ENCODE measurements around the gene OTUD1. TPM values are rescaled to one million over a fixed set of nuclear protein-coding genes. Genes with fewer than 3 reads are reported as not detected.

The OTUD1 gene
- polyA plus RNA-seq, 3 donors, result 18.8 to 81.0 (median 24.5) TPM

GRCh38 chr10:23390809-23391208 is 48.1 kb upstream of the OTUD1 start:
- no peak overlapping the region for H3K9ac ChIP-seq (ENCODE audit: insufficient read depth, low read length, poor library complexity, severe bottlenecking)
- peaks cover 3 to 8% of the 10 kb centered on the region in 2 donors for H3K4me1 ChIP-seq (ENCODE audit: control insufficient read depth in 1 of 2, insufficient read depth in 2 of 2, low read length in 2 of 2)
- peaks cover 1 to 11% (median 6%) of the 10 kb centered on the region in 7 donors for H3K9me3 Mint-ChIP-seq
- H3K27me3 ChIP-seq (ENCODE audit: control insufficient read depth in 2 of 2, insufficient read depth in 2 of 2, low read length in 2 of 2), result no peaks in the 10 kb centered on the region
- no peak overlapping the region for H3K27ac Mint-ChIP-seq
- TF ChIP-seq CTCF (IDR thresholded peaks at IDR 0.05), result no peak
- peaks cover 9% of the 10 kb centered on the region for H3K4me1 Mint-ChIP-seq
- H3K36me3 ChIP-seq (replicated peaks in 1 of 2; ENCODE audit: control insufficient read depth in 1 of 2, insufficient read depth in 2 of 2, low read length in 2 of 2), result no peaks in the 10 kb centered on the region
- no peaks in the 10 kb centered on the region for H4K20me1 ChIP-seq (ENCODE audit: insufficient read depth, low read length)
- no peak overlapping the region for H3K4me3 Mint-ChIP-seq
- DNase-seq, result no peak
- peaks cover 0 to 7% (median 7%) of the 10 kb centered on the region in 3 donors for H3K27me3 Mint-ChIP-seq (ENCODE audit: low read depth in 3 of 3)
- no peaks in the 10 kb centered on the region for H3K79me2 ChIP-seq (ENCODE audit: insufficient read depth, low read length)
- WGBS (ENCODE audit: insufficient coverage), result 87% methylated on average over 3 of the region's 4 CpGs
- intact Hi-C loops (cut with micrococcal nuclease), result no loop called here
- H3K9me3 ChIP-seq (replicated peaks in 1 of 2; ENCODE audit: control insufficient read depth in 1 of 2, insufficient read depth in 1 of 2, low read length in 2 of 2), result no peaks in the 10 kb centered on the region
- H3K36me3 Mint-ChIP-seq, result no peaks in the 10 kb centered on the region
- no peak overlapping the region for H3K4me3 ChIP-seq (replicated peaks in 1 of 3; ENCODE audit: low read depth in 2 of 3, low read length in 3 of 3)
- H2AFZ ChIP-seq (ENCODE audit: insufficient read depth, low read depth, low read length, poor library complexity, severe bottlenecking), result no peak overlapping the region
- no peak overlapping the region for H3K27ac ChIP-seq (ENCODE audit: low read depth in 1 of 2, low read length in 2 of 2)
- no peak overlapping the region for H3K4me2 ChIP-seq (replicated peaks; ENCODE audit: extremely low read depth, low read length, poor library complexity, severe bottlenecking)

GRCh38 chr10:23391821-23392220 is 47.1 kb upstream of the OTUD1 start:
- Mint-ChIP-seq H3K27me3 (ENCODE audit: low read depth in 3 of 3) (peaks cover 0 to 7% (median 7%) of the 10 kb centered on the region in 3 donors), H3K9me3 (peaks cover 1 to 16% (median 6%) of the 10 kb centered on the region in 7 donors), H3K4me1 (peaks cover 9% of the 10 kb centered on the region), H3K36me3 (no peaks in the 10 kb centered on the region), H3K27ac (no peak overlapping the region), H3K4me3 (no peak overlapping the region)
- no peaks in the 10 kb centered on the region for H3K79me2 ChIP-seq (ENCODE audit: insufficient read depth, low read length)
- H2AFZ ChIP-seq (ENCODE audit: insufficient read depth, low read depth, low read length, poor library complexity, severe bottlenecking), result no peak overlapping the region
- TF ChIP-seq CTCF (IDR thresholded peaks at IDR 0.05), result no peak
- H3K4me1 ChIP-seq (ENCODE audit: control insufficient read depth in 1 of 2, insufficient read depth in 2 of 2, low read length in 2 of 2), result peaks cover 3 to 8% of the 10 kb centered on the region in 2 donors
- H3K36me3 ChIP-seq (replicated peaks in 1 of 2; ENCODE audit: control insufficient read depth in 1 of 2, insufficient read depth in 2 of 2, low read length in 2 of 2), result no peaks in the 10 kb centered on the region
- no peak overlapping the region for H3K9ac ChIP-seq (ENCODE audit: insufficient read depth, low read length, poor library complexity, severe bottlenecking)
- H3K4me2 ChIP-seq (replicated peaks; ENCODE audit: extremely low read depth, low read length, poor library complexity, severe bottlenecking), result no peak overlapping the region
- H4K20me1 ChIP-seq (ENCODE audit: insufficient read depth, low read length), result no peaks in the 10 kb centered on the region
- H3K4me3 ChIP-seq (replicated peaks in 1 of 3; ENCODE audit: low read depth in 2 of 3, low read length in 3 of 3), result no peak overlapping the region
- no CpG with 5 or more reads among the region's 2 CpGs for WGBS (ENCODE audit: insufficient coverage)
- no peak for DNase-seq
- intact Hi-C loops (cut with micrococcal nuclease), result no loop called here
- H3K27me3 ChIP-seq (ENCODE audit: control insufficient read depth in 2 of 2, insufficient read depth in 2 of 2, low read length in 2 of 2), result no peaks in the 10 kb centered on the region
- no peaks in the 10 kb centered on the region for H3K9me3 ChIP-seq (replicated peaks in 1 of 2; ENCODE audit: control insufficient read depth in 1 of 2, insufficient read depth in 1 of 2, low read length in 2 of 2)
- no peak overlapping the region for H3K27ac ChIP-seq (ENCODE audit: low read depth in 1 of 2, low read length in 2 of 2)
